HG02763 (cell line): ENCODE measurements around the gene LSR.

Source experiments
- ATAC-seq: cut with Tn5 transposase; IDR thresholded peaks from one replicate; pipeline ENCODE4 v1.9.1; 2021; ENCODE audit warnings: mild to moderate bottlenecking, moderate library complexity; ENCODE audit not compliant: unreplicated experiment

LSR gene

GRCh38 chr19:35248310-35249145 lies at the start of gene LSR:
Gene LSR, plus strand, starts transcription at chr19:35249002. Its CDS starts 21 bp downstream, at chr19:35249023.
- ATAC-seq, result peak; percentile 83

GRCh38 chr19:35199481-35199880 lies 49.3 kb upstream of the LSR start:
- no peak for ATAC-seq

- ATAC-seq, result no peak
Observed at GRCh38 chr19:35202722-35203688, 45.8 kb upstream of the LSR start.

- ATAC-seq, result peak; percentile 71
Observed at GRCh38 chr19:35204799-35205732, 43.7 kb upstream of the LSR start.

- no peak for ATAC-seq
Observed at GRCh38 chr19:35205733-35206323, 43.0 kb upstream of the LSR start.

GRCh38 chr19:35206379-35206778 lies 42.4 kb upstream of the LSR start:
- ATAC-seq, result no peak

GRCh38 chr19:35206855-35207254 lies 41.9 kb upstream of the LSR start:
- ATAC-seq, result no peak

- no peak for ATAC-seq
Observed at GRCh38 chr19:35207391-35207871, 41.4 kb upstream of the LSR start.

GRCh38 chr19:35208121-35208520 lies 40.7 kb upstream of the LSR start:
- no peak for ATAC-seq

- ATAC-seq, result no peak
Observed at GRCh38 chr19:35209646-35210045, 39.2 kb upstream of the LSR start.

GRCh38 chr19:35211545-35212230 lies 37.1 kb upstream of the LSR start:
- no peak for ATAC-seq

- no peak for ATAC-seq
Observed at GRCh38 chr19:35212241-35212640, 36.6 kb upstream of the LSR start.

GRCh38 chr19:35213663-35214632 lies 34.9 kb upstream of the LSR start:
- peak; percentile 77 for ATAC-seq

GRCh38 chr19:35214766-35215422 lies 33.9 kb upstream of the LSR start:
- ATAC-seq, result no peak

- no peak for ATAC-seq
Observed at GRCh38 chr19:35216016-35216832, 32.6 kb upstream of the LSR start.

GRCh38 chr19:35216833-35217648 lies 31.8 kb upstream of the LSR start:
- no peak for ATAC-seq
